HS-27A (cell line): Measurements from ENCODE around the gene SLC25A39.
"Not testable (repeated sequence)": the region's sequence is repeated elsewhere in the genome, so short reads cannot be mapped to it uniquely, and the experiment has no call there.

Experiments used
- DNase-seq: peaks from one replicate; pipeline ENCODE4 v3.0.0-alpha.2; 2012; ENCODE audit warnings: low read depth, missing footprints

The SLC25A39 gene

DNA sequence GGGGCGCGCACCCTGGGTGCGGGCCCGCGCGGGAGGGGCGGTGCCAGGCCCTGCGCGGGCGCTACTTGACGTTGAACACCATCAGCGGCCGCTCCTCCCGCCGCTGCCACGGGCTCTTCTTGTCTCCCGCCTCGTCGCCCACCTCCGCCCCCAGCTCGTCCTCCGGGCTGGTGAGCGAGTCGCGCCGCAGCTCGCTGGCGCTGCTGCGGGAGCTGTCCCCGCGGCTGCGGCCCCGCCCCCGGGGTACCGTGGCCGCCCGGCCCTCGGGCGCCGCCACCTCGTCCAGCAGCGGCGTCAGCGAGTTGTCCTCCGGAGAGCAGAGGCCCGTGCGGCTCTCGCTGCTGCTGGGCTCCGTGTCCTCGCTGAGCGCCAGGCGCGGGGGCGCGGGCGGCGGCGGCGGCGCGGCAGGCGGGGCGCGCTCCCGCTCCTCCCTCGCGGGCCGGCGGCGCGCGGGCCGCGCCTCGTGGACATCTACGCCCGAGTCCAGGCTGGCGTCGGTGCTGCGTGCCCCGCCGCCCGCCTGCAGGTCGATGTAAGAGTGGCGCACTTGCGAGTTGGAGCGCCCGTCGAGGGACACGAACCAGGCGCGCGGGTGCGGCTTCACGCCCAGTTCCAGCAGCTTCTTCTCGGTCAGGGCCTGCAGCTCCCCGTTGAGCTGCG is 29.2 kb upstream of the SLC25A39 start:
- no peak for DNase-seq

DNA sequence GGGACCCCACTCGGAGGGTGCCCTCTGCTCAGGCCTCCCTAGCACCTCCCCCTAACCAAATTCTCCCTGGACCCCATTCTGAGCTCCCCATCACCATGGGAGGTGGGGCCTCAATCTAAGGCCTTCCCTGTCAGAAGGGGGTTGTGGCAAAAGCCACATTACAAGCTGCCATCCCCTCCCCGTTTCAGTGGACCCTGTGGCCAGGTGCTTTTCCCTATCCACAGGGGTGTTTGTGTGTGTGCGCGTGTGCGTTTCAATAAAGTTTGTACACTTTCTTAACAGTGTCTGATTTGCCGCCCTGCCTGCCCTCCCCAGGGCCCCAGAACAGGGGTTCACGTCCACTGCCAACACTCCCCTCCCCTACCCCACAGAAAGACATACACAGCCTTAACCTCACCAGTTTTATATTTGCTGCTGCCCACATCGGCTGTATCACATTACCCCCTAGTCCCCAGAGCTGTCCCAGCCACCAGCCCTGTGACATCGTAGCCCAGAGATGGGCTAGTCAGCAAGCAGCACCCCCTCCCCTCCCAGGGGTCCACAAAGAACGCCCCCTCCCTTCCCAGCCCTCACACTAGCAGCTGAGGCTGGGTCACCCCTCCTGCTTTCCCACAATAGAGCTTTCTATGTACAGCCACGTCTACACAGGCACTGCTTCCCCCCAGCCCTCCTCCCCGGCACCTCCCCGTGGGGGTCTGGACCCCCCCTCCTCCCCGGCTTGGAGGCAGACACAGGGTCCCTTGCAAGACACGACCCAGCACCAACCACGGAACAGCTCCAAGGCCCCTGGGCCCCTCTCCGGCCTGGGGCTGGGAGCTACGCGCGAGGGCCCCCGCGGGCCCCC is 28.4 kb upstream of the SLC25A39 start:
- no peak for DNase-seq

DNA sequence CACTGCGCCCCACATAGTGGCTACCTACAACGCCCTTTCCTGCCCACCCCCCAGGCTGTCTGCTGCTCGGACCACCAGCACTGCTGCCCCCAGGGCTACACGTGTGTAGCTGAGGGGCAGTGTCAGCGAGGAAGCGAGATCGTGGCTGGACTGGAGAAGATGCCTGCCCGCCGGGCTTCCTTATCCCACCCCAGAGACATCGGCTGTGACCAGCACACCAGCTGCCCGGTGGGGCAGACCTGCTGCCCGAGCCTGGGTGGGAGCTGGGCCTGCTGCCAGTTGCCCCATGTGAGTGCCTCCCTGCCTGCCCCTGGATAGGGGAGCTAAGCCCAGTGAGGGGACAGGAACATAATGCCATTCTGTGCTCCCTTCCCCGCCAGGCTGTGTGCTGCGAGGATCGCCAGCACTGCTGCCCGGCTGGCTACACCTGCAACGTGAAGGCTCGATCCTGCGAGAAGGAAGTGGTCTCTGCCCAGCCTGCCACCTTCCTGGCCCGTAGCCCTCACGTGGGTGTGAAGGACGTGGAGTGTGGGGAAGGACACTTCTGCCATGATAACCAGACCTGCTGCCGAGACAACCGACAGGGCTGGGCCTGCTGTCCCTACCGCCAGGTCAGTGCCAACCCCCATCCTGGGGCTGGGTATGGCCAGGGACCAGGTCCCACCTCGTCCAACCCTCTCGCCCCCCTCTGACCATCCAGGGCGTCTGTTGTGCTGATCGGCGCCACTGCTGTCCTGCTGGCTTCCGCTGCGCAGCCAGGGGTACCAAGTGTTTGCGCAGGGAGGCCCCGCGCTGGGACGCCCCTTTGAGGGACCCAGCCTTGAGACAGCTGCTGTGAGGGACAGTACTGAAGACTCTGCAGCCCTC is 27.6 kb upstream of the SLC25A39 start:
- DNase-seq: no peak

DNA sequence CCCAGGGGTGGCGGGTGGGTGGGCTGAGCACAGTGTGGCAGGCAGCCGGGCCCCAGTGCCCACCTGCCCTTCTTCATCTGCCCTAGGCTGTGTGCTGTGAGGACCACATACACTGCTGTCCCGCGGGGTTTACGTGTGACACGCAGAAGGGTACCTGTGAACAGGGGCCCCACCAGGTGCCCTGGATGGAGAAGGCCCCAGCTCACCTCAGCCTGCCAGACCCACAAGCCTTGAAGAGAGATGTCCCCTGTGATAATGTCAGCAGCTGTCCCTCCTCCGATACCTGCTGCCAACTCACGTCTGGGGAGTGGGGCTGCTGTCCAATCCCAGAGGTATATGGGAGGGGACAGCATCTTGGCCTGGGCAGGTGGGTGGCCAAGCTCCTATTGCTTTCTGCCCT is 26.8 kb upstream of the SLC25A39 start:
- no peak for DNase-seq

DNA sequence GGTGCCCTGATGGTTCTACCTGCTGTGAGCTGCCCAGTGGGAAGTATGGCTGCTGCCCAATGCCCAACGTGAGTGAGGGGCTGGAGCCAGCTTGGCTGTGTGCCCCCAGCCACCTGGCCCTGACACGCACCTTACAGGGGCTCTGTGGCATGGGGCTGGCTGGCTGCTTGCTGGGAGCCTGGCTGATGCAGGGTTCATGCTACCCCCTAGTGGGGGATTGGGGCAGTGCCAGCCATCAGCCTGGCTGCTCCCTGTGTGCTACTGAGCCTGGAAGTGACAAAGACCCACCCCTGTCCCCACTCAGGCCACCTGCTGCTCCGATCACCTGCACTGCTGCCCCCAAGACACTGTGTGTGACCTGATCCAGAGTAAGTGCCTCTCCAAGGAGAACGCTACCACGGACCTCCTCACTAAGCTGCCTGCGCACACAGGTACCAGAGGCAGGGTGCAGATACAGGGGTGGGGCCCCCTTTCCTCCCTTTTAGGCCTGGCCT is 26.2 kb upstream of the SLC25A39 start:
- DNase-seq: no peak

DNA sequence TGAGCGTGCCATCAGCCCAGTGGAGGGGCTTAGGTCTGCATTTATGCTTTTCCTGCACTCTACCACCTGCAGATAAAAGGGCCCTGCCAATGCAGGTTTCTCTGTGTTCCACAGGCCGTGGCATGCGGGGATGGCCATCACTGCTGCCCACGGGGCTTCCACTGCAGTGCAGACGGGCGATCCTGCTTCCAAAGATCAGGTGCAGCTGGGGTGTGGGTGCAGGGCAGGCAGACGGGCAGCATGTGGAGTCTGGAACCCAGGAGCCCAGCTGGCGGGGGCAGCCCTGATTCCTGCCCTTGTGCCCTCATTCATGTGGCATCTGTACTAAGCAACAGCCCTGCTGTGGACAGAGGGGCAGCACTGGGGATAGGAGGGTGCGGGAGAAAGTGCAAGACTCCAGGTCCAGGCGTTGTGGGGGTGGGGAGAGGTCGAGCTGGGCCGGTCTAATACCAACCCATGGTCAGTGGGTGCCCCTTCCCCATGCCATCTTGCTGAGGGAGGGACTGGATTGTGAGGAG is 25.0 kb upstream of the SLC25A39 start:
- DNase-seq: no peak

DNA sequence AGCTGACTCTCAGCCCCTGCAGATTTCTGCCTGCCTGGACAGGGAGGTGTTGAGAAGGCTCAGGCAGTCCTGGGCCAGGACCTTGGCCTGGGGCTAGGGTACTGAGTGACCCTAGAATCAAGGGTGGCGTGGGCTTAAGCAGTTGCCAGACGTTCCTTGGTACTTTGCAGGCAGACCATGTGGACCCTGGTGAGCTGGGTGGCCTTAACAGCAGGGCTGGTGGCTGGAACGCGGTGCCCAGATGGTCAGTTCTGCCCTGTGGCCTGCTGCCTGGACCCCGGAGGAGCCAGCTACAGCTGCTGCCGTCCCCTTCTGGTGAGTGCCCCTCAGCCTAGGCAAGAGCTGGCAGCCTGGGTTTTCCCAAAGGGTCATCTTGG is 24.4 kb upstream of the SLC25A39 start:
- DNase-seq: no peak

DNA sequence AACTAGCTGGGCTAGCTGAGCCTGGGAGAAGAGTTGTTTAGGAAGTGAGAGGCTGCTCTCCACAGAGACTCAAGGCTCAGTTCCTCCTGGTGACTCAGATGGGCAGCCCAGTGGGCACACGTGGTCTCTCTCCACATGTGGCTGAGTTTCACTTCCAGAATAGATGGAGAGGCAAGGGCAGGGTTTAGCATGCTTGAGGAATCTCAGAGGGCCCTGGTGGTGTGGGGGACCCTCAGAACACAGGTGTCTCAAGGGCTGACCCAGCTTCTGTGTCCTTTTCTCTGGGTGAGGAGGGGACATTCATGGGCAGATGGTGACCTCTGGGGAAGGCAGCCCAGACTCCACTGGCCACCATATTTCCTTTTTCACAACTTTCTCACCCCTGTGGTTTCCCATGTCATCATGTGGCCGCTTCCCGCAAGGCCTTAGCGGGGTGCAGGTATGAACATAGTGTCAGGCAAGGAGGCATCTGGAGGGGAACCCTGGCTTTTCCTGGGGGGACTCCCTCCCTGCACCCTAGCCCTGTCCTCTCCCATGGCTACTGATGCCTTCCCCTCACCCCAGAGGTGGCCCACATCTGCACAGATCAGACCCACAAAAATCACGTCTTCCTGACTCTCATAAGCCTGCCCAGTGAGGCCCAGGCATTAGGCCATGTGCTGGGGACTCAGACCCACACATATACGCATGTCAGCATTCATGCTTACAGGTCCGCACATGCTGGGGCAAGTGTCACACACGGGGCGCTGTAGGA is 23.8 kb upstream of the SLC25A39 start:
- no peak for DNase-seq

DNA sequence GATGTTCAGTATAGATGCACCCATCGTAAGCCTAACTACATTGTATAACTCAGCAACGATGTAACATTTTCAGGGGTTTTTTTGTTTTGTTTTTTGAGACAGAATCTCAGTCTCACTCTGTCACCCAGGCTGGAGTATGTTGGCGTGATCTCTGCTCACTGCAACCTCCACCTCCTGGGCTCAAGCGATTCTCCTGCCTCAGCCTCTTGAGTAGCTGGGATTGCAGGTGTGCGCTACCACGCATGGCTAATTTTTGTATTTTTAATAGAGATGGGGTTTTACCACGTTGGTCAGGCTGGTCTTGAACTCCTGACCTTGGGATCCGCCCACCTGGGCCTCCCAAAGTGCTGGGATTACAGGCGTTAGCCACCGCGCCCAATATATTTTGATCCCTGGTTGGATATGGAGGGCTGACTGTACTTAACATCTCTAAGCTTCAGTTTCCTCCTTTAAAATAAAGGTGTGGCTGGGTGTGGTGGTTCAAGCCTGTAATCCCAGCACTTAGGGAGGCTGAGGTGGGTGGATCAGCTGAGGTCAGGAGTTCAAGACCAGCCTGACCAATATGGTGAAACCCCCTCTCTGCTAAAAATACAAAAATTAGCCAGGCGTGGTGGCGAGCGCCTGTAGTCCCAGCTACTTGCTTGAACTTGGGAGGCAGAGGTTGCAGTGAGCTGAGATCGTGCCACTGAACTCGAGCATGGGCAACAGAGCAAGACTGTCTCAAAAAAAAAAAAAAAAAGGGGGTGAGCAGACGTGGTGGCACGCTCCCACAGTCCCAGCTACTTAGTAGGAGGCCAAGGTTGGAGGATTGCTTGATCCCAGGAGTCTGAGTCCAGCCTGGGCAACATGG is 22.8 kb upstream of the SLC25A39 start:
- not testable (repeated sequence) for DNase-seq

DNA sequence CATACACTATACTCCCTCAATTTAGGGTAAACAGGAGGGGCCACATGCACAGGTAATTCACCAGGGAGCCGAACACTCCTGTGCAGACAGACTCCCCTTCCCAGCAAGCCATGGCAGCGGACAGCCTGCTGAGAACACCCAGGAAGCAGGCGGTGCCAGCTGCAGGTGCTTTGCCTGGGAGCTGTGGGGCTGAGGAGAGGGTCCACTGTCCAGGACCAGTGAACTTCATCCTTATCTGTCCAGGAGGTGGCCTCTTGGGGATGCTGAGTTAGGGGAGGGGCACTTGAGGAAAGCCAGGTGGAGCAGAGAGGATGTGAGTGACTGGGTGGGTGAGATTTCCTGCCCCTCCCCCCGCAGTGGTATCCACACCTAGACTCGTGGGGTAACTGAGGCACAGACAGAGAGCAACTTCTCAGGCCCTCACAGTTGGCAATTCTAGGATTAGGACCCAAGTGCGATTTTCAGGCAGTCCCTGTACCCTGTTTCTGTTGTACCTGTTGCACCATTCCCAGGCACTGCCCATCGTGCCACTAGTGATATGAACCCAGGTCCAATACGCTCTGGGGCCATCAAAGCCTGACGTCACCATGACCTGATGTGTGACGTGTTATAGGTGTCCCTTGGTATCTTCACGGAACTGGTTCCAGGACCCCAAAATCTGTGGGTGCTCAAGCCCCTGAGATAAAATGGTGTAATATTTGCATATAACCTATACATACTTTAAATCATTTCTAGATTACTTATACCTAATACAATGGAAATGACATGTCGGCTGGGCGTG is 21.6 kb upstream of the SLC25A39 start:
- DNase-seq: no peak

DNA sequence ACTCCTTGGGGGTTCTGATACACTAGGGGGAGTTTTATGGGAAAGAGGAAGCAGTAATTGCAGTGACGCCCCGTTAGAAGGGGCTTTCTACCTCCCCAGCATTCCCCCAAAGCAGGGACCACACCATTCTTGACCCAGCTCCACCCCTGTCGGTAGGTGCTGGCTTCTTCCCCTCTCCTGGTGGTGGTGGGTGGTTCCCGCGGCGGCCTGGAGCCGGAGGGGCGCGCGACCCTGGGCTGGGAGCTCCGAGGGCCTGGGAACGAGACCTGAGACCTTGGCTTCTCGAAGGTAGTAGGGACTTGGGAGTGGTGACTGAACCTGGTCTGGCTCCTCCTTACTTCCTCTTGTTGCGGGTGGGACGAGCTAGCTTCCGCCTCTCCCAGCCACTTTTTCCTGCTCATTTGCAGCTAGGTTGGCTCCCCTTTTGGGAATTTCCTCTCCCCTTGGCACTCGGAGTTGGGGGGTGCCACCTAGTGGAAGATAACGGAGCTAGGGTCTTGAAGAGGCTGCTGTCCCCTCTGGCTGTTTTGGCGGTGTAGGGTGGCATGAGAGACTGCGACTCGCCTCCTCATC is 20.9 kb upstream of the SLC25A39 start:
- DNase-seq: no peak

DNA sequence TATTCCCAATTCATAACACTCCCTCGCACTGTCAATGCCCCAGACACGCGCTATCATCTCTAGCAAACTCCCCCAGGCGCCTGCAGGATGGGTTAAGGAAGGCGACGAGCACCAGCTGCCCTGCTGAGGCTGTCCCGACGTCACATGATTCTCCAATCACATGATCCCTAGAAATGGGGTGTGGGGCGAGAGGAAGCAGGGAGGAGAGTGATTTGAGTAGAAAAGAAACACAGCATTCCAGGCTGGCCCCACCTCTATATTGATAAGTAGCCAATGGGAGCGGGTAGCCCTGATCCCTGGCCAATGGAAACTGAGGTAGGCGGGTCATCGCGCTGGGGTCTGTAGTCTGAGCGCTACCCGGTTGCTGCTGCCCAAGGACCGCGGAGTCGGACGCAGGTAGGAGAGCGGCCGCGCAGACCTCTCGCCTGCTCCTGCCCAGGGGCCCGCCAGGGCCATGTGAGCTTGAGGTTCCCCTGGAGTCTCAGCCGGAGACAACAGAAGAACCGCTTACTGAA is 20.4 kb upstream of the SLC25A39 start, which contains the start of gene GRN:
TSS of gene GRN (plus strand) at position 364 of the 515 bp plus-strand sequence. CDS start 3,863 bp downstream, outside the sequence.
- DNase-seq: peak; percentile 87

DNA sequence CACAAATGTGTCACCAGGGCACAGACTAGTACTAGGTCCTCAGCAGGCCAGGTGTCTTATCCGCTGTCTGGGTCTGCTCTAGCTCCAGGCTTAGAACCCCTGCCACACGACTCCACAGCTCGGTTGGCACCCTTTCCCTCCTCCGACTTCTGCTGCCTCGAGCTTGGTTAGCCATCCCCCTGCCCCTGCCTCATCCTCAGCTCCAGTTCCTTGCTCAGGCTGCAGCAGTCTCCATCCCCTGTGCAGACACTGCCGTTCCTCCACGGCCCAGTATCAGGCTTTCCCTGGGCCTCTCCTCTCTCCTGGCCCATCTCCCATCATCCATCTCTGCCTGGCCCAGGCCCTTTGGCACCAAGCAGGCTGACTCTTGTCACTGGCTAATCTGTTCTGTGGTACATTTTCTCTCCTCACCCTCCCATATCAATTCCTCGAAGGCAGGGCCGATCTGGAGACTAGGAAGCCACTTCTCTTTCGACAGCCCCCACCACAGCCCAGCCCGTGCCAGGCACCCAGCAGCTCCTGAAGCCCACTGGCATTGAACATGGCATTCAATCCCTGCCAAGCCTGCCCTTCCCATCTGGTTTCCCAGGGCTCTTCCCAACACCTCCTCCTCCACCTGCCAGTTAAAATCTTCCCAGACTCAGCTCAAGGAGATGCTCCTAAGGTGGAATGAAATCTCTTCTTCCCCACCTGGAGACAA is 19.0 kb upstream of the SLC25A39 start:
- no peak for DNase-seq

DNA sequence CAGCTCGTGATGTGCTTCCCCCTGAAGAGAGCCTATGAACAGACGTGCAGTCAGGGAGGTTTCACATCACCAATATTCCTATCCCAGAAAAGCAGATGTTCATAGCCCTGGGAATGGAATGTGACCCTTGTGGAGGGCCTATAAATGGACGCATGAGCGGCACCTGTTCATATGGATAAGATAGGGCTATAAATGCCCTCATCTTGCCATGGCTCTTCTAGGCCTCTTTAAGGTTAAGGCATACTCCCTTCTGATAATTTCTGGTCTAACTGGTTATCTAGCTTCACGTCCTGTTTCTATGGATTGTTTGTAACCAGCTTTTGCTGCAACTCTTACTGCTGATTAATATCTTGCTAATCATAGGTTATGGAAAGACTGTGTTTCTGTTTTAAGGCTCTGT is 15.9 kb upstream of the SLC25A39 start:
- DNase-seq: not testable (repeated sequence)

DNA sequence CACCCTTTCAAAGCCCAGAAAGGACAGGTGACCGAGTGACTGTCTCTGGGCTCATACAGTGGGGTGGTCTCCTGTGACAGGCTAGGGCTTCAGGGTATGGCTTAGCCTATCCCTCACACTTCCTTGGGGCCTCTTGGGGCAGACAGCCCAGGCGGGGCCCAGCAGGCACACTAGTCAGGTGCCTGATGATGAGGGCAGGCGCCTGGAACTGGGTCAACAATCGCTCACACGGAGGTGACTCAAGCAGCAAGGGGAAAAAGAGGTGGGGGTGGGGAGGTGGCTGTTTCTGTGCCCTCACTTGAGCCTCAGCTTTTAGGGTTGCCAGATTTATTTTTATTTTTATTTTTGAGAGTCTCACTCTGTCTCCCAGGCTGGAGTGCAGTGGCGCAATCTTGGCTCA is 14.1 kb upstream of the SLC25A39 start:
- DNase-seq: no peak

DNA sequence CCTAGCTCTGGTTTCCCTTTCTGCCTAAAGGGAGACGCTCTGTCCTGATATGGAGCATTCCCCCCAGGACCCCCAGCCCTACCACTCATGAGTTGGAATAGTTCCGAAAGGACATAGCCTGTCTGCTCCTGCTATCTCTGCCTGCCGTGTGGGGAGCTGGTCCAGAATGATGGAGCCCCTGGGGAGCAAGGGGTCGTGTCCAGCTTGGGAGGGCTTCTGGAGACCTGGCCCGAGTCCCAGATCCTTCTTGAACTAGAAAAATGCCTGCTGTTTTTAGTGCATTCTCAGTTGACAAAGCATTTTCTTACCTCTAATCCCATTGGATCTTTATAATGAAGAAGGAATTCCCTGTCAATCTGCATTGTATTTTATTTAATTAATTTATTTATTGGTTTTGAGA is 11.3 kb upstream of the SLC25A39 start:
- DNase-seq: no peak

DNA sequence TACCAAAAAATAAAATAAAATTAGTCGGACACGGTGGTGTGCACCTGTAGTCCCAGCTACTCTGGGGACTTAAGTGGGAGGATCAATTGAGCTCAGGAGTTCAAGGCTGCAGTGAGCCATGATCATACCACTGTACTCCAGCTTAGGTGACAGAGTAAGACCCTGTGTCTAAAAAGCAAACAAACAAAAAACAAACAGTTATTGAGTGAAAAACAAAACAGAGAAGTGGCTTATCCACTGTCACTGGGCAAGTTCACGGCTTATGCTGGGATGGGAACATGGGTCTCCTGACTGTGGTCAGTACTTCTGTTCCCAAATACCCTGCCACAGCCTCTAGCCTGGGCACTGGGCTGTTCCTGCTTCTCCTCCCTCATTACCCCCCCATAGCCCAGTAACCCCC is 10.9 kb upstream of the SLC25A39 start:
- no peak for DNase-seq

DNA sequence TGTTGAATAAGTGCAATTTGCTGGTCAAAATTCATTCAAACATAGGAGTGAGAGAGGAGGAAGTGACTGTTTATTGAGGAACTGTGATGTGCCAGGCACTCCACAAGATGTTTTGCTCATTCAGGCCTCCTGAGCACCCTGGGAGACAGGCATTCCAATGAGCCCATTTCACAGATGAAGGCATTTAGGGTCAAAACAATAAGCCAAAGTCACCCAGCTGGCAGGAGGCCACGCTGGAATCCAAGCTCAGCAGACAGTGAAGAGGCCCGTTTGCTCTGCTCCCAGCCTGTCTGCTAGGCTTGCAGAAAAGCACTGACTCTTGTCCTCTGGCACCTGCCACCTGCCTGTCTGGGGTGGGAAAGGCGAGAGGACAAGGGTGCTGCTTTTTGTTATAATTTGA is 10.1 kb upstream of the SLC25A39 start:
- DNase-seq: no peak
